Stimulated activated CD4-positive, alpha-beta T cell treated with anti-CD3 and anti-CD28 coated beads, Interleukin-2, amount 100 ng/mL, for 48 hours (primary cell): ENCODE results near the gene RPL27.
"Not testable (repeated sequence)": the region's sequence is repeated elsewhere in the genome, so short reads cannot be mapped to it uniquely, and the experiment has no call there.

Experiments used
- DNase-seq, 2 donors: peaks; one replicate each; pipeline ENCODE4 v3.0.0-alpha.2; 2020

RPL27 gene

DNA sequence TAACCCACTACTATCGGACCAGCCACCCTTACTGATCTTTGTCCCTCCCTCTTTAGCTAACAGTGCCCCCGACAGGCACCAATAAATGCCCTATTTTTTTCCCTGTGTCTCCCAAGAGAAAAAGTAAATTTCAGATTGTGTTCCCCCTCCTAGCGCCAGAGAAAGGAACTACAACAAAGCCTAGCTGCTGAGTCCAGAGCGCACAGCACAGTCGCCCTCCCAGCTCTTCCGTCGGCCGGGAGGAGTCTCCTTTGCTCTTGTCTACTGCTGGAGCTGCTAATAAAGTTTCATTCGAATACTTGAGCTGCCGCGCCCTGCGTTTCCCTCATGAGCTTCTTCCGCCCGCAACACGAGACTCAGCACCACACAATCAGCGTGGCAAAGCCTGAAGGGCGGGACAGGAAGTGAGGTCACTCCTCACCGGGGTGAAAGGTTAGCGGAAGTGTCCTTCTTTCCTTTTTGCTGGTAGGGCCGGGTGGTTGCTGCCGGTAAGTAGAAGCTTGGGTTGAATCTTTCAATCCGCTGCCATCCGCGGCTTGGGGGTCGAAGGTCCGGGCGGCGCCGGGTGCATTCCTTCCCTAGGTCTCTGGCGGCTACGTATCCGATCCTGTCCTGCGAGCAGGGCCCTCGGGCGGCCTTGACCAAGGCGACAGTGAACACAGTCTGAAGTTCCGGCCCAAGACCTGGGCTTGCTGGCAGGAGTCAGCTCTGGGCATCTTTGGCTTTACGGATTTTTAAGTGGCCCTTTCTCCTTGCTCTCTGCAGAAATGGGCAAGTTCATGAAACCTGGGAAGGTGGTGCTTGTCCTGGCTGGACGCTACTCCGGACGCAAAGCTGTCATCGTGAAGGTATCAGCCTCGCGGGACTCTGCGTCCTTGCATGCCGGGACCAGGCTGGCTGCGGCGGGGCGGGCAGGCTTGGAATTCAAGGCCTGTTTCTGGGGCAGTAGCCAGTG, at the start of gene RPL27:
Gene RPL27, plus strand, starts transcription at position 436 of the 955 bp plus-strand sequence. Its CDS starts 332 bp downstream, at position 768.
- peak; percentile 89 to 95 for DNase-seq

DNA sequence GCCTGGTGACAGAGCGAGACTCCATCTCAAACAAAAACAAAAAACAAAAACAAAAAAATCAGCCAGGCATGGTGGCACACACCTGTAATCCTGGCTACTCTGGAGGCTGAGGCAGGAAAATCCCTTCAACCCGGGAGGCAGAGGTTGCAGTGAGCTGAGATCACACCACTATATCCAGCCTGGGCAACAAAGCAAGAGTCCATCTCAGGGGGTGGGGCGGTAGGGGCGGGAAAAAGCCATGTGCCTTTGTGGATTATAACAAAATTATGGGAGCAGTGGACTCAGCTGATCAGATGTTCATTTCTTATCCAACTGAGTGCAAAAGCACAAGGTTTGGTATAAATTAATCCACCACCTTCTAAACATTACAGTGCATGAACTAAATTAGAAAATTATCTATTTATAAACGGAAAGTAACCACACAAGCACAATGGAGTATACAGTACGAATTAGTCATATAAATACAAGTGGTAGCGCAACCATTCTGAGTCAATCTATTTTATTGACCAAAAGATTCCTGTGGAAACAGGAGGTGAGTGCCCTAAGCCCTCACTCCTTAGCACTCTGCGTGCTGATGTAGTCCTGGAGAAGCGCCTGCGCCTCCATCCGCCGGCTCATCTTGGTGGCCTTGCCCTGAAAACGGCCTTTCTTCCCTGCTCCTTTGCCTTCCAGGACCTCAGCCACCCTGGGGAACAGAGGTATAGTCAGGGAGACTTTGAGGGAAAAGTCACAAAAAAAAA, 48.0 kb upstream of the RPL27 start:
- no peak for DNase-seq

DNA sequence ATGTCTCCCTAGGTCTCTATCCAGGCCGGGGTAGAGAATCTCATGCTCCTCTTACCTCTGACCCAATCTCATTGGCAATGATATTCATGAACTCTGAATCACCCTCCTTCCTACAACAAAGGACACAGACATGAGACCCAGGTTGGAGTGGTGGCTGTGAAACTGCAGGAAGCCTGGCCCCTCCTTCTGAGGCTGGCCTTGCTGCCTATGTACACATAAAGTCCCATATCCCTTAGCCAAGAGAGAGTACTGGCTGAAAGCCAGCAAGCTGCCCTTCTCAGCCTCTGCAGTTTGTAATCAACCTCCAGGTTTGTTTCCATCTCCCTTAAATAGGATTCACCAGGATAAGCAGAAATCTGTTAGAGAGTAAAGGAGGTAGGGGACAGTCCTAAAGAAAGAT, 44.5 kb upstream of the RPL27 start:
- DNase-seq: no peak

DNA sequence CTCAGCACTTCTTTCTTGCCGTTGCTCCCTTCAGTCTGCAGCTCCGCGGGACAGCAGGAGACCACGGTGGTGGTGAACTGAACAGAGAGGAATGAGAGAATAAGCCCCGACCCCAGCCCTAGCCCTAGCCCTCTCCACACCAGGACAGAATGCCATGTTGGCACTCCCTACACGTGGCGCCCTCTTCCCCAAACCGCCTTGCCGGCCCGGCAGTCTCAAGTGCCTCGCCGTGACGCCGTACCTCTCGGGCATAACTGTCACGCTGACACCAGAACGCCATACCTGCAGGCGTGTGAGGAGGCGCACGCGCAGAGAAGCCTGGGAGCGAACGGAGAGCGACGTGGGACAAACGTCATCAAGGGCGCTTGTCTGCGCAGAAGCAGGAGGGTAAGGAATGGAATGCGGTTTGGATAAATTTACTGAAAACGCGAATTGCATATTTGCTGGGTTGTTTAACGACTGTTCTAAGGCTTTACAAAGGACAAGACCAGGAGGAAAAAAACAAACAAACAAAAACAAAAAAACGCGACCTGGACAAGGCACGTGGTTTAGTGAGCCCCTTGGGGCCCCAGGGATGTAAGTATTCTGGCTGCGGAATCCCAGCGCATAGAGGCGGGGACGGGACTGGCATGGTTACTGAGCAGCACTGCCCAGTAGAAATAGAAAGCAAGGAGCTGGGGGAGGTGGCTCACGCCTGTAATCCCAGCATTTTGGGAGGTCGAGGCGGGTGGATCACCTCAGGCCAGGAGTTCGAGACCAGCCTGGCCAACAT, 33.9 kb upstream of the RPL27 start, which contains the start of gene AARSD1:
Gene AARSD1, minus strand, starts transcription at position 294 of the 772 bp plus-strand sequence. Its CDS starts 14 bp downstream, at position 280.
- peak; percentile 83 to 85 for DNase-seq

DNA sequence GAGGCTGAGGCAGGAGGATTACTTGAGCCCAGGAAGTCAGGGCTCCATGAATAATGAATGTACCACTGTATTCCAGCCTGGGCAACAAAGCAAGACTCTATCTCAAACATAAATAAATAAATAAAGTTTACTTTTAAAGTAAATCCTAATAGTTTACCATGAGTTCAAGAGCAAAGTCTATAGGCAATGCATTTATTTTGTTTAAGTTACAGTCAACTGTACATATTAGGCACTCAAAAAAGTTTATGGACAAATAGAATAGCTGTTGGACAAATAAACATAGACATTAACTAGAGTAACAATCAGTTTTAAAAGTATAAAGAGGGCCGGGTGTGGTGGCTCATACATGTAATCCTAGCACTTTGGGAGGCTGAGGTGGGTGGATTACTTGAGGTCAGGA, 30.3 kb upstream of the RPL27 start:
- no peak for DNase-seq

DNA sequence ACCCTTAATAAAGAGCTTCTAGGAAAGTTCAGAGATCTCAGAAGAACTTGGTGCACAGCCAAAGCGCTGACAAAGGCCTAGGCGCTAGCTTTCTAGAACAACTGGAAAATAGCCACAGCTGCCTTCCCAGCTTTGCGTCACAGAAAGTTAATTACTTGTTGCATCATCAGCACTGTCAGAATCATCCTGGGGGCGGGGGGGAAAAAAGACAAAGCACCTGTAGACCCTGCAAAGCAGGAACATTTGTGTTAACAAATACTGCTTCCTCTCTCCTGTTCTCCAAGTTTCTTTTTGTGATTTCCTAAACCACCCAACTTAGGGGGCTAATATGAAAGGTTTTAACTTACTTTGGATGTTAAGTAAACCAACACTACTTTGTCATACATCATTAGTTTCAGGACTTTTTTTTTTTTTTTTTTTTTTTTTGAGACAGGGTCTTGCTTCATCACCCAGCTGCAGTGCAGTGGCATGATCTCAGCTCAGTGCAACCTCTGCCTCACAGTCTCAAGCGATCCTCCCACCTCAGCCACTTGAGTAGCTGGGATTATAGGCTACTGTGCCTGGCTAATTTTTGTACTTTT, 29.1 kb upstream of the RPL27 start:
- no peak for DNase-seq

DNA sequence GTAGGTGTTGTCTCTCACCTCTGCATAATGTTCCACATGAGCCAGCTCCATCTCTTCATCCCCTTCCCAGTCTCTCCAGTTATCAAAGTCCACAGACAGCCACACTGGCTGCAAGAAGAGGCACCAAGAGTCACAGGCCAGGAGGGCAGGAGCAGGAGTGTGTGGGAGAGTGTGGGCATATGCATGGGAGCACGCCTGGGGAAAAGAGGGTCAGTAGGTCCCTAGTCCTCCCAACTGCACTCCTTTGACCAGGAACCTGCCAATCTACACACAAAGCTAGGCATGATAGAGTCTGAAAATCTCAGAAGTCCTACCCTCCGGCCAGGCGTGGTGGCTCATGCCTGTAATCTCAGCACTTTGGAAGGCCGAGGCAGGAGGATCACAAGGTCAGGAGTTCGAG, 26.6 kb upstream of the RPL27 start:
- DNase-seq: no peak

DNA sequence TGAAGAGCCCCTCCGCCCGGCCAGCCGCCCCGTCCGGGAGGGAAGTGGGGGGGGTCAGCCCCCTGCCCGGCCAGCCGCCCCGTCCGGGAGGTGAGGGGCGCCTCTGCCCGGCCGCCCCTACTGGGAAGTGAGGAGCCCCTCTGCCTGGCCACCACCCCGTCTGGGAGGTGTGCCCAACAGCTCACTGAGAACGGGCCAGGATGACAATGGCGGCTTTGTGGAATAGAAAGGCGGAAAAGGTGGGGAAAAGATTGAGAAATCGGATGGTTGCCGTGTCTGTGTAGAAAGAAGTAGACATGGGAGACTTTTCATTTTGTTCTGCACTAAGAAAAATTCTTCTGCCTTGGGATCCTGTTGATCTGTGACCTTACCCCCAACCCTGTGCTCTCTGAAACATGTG, 24.9 kb upstream of the RPL27 start:
- DNase-seq: not testable (repeated sequence)

DNA sequence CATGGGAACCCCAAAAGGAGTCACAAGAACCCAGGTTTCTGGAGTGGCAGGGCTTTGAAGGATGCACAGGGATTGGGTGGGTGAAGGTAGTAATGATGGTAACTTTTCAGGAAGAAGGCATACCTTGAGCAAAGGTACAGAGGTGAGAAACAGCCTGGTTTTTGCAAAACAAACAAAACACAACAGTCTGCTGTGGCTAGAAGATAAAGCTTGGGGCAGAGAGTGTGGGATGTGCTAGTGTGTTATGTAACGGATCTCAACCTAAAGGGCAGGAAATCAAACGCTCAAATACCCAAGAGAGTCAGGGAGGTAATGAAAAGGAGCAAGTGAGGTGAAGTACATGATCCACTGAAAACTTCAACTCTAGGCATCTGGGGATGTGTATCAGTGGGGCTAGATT, 23.0 kb upstream of the RPL27 start:
- DNase-seq: no peak

DNA sequence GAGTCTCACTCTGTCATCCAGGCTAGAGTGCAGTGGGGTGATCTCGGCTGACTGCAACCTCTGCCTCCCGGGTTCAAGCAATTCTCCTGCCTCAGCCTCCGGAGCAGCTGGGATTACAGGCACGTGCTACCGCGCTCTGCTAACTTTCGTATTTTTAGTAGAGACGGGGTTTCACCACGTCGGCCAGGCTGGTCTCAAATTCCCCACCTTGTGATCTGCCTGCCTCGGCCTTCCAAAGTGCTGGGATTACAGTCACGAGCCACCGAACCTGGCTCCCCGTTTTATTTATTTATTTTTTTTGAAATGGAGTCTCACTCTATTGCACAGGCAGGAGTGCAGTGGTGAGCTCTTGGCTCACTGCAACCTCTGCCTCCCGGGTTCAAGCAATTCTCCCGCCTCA, 22.5 kb upstream of the RPL27 start:
- not testable (repeated sequence) for DNase-seq

DNA sequence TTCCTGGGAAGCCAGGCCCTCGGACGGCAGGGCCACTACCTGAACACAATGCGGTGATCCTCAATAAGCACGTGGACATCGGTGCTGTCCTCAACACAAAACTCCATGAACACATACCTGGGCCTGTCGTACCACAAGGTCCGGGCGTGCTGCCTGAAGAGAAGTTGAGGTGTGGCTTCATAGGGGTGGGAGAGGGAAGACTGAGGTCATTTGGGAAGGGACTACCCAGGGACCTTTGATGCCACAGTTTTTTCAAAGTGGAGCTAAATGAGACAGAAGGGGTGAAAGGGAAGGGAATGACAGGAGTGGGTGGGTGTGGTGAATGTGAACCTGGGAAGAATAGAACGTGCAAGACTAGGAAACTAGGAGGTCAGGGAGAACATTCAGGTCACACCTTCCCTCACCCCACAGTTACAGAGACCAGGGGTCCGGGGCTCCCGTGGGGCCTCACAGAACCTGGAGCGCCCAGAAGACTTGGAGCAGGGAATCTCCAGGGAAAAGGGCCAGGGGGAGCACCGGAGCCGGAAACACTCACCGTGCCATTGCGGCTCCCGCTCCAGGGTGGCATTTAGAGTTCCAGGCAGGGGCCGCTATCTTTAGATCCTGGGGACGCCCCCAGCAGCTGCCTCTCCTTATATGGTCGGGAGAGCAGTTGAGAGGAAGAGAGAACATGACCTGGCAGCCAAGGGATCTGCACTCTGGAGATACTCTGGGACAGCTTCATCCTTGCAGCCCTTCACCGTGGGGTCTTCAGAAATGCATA, 18.5 kb upstream of the RPL27 start, which contains the start of gene PTGES3L:
Gene PTGES3L, minus strand, starts transcription at position 570 of the 763 bp plus-strand sequence. Its CDS starts 27 bp downstream, at position 543.
- DNase-seq: no peak

DNA sequence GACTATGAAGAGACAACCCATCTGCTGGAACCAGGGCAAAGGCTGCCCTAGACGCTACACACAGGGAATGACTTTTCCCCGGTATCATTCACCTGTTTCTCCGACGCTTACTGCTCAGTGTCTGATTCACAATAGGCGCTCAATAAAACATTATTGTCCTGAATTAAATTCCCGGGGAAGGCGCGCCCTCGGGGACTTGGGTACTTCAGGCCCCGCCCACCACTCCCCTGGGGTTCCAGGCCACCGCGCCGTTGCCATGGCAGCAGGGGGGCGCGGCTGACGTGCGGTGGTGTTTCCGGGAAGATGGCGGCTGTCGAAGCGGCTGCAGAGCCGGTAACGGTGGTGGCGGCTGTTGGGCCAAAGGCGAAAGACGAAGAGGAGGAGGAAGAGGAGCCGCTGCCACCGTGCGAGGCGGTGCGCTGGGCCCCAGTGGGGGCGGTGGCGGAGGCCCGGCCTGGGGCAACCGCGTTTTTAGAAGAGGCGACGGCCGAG, 17.9 kb upstream of the RPL27 start, which contains the start of gene RUNDC1:
Gene RUNDC1, plus strand, starts transcription at position 292 of the 492 bp plus-strand sequence. Its CDS starts 12 bp downstream, at position 304.
- peak; percentile 88 to 90 for DNase-seq

DNA sequence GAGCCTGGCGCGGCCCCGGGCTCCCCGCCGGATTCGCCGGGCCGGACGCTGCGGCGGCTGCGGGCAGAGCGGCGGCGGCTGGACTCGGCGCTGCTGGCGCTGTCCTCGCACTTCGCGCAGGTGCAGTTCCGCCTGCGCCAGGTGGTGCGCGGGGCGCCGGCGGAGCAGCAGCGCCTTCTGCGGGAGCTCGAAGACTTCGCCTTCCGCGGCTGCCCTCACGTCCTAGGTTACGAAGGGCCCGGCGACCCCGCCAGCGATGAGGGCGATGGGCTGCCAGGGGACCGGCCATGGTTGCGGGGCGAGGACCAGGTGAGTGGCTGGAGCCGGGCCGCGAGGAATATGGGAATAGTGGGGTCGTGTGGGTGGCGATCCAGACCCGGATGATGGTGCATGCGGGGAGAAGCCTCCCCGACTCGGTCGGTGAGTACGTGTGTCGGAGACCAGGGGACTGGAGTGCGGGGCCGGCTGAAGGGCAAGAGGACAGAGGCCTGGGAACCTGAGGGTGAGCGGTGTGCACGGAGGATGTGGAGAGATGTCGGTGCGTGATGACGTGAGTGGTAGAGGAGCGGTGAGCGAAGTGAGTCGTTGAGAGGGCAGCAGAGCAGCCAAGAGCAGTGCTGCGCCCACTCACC, 17.3 kb upstream of the RPL27 start:
- peak; percentile 61 for DNase-seq

DNA sequence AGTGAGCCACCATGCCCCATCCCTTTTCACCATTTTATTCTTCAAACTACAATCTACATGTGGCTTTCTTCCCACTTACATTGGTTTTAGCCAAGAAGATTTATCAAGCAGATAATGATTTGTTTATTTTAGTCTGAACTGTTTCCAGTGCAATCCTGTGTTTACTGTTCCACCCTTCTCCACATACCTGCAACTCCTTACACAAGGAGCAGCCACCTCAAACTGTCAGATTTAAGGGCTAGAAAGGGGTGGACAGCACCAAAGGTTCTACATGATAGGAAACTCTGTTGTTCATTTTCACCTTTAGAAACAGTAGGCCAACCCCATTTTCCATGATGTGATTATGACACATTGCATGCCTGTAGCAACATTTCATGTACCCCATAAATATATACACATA, 16.0 kb upstream of the RPL27 start:
- DNase-seq: no peak

DNA sequence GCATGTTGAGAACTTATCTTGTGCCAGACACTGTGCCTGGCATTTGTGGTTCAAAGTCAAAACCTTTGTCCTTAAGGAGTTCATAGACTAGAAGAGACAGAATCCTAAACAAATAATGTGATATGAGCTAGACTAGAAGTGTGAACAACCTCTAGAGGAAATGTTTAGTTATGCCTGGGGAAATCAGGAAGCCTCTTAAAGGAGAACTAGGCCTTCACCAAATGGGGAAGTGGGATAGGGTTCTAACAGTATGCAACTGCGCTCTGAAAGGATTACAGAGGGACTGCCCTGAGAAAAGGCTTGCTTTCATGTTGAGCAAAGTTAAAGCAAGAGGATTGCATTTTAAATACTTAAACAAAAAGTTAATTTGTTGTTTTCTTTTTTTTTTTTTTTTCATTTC, 13.0 kb upstream of the RPL27 start:
- no peak for DNase-seq

DNA sequence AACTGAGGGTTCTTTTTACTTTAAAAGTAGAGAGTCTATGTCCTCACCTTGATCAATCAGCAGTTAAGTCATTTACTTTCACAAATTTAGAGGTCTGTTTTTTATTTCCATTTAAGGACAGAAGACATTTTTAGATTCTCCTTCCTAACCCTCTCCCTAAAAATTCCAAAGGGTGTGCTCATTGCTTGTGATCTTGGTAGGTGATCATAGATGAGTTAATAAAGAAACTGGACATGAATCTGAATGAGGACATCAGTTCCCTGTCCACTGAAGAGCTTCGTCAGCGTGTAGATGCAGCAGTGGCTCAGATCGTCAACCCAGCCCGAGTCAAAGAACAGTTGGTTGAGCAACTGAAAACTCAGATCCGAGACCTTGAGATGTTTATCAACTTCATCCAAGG, 9.1 kb upstream of the RPL27 start:
- no peak for DNase-seq

DNA sequence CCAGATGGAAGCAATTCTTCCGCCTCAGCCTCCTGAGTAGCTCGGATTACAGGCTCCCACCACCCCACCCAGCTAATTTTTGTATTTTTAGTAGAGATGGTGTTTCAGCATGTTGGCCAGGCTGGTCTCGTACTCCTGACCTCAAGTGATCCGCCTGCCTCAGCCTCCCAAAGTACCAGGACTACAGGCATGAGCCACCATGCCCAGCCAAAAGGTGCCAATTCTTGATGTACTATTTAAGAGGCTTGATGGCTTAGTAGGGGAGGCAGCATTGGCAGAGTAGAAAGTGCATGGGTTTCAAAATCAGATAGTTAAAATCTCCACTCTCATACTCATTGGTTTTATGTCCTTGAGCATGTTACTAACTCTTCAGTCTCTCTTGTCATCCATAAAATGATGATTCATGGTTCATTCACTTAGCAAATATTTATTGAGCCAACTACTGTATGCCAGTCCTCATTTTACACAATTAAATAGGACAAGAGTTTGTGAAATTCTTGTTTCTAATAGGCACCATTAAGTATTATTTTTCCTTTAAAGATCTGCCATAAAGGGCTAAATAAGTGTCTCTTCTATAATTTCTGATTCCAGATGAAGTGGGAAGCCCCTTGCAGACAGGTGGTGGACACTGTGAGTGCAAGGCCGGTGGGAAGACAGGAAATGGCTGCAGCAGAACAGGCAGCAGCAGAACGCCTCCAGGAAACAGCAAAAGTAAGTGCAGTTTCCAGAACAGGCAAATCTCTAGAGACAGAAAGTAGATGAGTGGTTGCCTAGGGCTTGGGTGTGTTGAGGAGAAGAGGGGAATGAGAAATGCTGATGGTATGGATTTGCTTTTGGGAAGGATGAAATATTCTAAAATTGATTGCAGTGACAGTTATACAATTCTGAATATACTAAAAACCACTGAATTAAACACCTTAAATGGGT, 8.2 kb upstream of the RPL27 start:
- no peak for DNase-seq

DNA sequence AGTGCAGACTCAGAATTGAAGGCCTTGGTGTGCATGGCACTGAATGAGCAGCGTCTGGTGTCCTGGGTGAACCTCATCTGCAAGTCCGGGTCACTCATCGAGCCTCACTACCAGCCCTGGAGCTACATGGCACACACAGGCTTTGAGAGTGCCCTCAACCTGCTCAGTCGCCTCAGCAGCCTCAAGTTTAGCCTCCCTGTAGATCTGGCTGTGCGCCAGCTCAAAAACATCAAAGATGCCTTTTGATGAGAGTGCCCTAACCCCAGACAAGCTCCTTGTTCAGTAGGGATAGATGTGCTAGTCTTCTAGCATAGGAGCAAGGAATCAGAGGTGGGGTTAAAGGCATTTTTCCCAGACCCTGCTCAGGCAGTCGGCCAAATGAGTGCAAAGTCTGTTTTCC, 6.7 kb upstream of the RPL27 start:
- no peak for DNase-seq

DNA sequence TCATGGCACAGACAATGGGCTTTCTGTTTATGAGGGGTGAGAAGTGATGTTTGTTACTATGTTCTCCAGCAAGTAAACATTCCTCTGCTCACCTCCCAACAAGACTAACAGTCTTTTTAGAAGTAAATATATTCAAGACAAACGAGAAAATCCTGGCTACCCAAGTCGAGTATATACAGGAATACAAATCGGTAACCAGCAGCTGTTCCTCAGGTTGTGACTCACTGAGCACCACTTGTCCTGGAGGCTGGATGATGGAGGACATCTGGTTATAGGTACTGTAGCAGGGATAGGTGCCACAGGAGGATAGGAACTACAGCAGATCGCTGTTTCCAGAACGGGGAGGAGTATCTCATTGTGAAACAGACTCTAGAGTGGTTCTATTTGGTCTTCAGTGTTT, 5.3 kb upstream of the RPL27 start:
- DNase-seq: no peak

DNA sequence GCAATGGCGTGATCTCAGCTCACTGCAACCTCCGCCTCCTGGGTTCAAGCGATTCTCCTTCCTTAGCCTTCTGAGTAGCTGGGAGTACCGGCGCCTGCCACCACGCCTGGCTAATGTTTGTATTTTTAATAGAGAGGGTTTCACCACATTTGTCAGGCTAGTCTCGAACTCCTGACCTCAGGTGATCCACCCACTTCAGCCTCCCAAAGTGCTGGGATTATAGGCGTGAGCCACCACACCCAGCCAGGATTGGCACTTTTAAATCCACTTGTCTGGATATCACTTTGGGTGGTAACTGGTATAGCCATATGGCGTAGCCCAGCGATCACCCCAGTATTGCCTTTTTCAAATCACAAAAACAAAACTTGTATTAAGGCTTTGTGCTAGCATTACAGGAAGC, 4.3 kb upstream of the RPL27 start:
- not testable (repeated sequence) for DNase-seq
